ENCODE measurements around the gene SYT3. TPM values are rescaled to one million over a fixed set of nuclear protein-coding genes. Genes with fewer than 3 reads are reported as not detected.

The SYT3 gene
- total and polyA plus RNA-seq, 3 donors from 2014 or later: 2.5 to 5.5 (median 3.3) TPM

DNA sequence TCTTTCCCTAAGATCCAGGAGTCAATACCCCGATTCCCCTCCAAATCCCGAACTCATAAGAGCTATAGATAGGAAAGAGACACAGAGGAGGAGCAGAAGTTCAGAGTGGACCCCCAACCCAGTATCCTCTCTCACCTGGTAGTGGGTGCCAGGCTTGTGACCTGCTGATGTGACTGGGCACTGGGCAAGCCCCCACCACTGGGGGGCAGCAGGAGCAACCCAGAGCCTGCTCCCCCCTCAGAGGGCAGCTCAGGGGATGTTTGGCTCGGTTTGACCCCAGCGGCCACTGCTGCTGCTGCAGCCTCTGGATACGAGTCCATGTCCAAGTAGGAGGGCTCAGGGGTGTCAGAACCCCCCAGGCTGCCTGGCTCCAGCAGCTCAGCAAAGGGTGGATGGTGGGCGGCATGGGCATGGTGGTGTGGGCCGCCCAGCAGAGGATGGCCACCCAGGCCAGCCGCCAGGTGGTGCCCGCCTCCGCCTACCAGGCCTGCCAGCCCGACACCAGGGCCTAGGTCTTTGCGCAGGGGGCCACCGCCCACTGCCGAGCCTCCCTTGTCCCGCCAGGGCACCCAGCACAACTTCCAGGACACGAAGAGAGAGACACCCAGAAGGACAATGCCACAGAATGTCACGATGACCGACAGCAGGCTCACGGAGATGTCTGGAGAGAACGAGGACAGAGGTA, 7.4 kb downstream of the SYT3 start:
- H3K9me3 ChIP-seq: no peaks in the 10 kb centered on the region
- H3K27ac ChIP-seq: no peak overlapping the region
- WGBS, 2 donors: 74 to 76% methylated on average over 7 to 19 of the region's 20 CpGs
- intact Hi-C loops (cut with DNase I; ENCODE audit: low total_unique reads): no loop called here
- no peaks in the 10 kb centered on the region for H3K27me3 ChIP-seq
- H3K4me3 ChIP-seq: no peak overlapping the region
- DNase-seq: no peak
- H3K4me1 ChIP-seq: no peaks in the 10 kb centered on the region
- no peak for TF ChIP-seq POLR2A (IDR thresholded peaks at IDR 0.05)
- H3K36me3 ChIP-seq (ENCODE audit: low read depth, missing control alignments): no peaks in the 10 kb centered on the region

GRCh38 chr19:50629801-50630200, 9.9 kb downstream of the SYT3 start:
- no peaks in the 10 kb centered on the region for H3K27me3 ChIP-seq
- no peak for DNase-seq
- H3K9me3 ChIP-seq: no peaks in the 10 kb centered on the region
- H3K36me3 ChIP-seq (ENCODE audit: low read depth, missing control alignments): no peaks in the 10 kb centered on the region
- TF ChIP-seq, protein P1, sequence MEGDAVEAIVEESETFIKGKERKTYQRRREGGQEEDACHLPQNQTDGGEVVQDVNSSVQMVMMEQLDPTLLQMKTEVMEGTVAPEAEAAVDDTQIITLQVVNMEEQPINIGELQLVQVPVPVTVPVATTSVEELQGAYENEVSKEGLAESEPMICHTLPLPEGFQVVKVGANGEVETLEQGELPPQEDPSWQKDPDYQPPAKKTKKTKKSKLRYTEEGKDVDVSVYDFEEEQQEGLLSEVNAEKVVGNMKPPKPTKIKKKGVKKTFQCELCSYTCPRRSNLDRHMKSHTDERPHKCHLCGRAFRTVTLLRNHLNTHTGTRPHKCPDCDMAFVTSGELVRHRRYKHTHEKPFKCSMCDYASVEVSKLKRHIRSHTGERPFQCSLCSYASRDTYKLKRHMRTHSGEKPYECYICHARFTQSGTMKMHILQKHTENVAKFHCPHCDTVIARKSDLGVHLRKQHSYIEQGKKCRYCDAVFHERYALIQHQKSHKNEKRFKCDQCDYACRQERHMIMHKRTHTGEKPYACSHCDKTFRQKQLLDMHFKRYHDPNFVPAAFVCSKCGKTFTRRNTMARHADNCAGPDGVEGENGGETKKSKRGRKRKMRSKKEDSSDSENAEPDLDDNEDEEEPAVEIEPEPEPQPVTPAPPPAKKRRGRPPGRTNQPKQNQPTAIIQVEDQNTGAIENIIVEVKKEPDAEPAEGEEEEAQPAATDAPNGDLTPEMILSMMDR (IDR thresholded peaks at IDR 0.05): no peak
- TF ChIP-seq POLR2A (IDR thresholded peaks at IDR 0.05): no peak
- intact Hi-C loops (cut with DNase I; ENCODE audit: low total_unique reads): no loop called here
- H3K4me3 ChIP-seq: no peak overlapping the region
- H3K4me1 ChIP-seq: no peaks in the 10 kb centered on the region
- 82 to 85% methylated on average over 11 to 14 of the region's 14 CpGs for WGBS, 2 donors
- H3K27ac ChIP-seq: no peak overlapping the region

DNA sequence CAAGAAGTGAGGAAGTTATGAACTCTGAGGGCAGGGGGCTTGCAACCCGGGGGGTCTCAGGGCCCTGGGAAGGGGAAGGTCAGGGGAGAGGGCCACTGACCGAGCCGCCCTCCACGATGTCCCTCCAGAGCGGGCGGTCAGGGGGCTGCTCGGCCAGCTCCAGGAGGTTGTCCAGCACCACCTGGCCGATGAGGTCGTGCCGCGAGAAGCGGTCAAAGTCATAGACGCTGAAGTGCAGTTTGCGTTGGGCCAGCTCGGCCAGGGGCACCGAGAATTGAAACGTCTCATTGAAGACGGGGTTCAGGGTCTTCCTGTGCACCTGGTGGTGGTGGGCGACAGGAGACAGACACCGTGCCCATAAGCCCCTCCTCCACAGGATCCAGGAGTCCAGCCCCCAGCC, 10.5 kb downstream of the SYT3 start:
- 78 to 79% methylated on average over 20 of the region's 20 CpGs for WGBS, 2 donors
- H3K36me3 ChIP-seq (ENCODE audit: low read depth, missing control alignments): no peaks in the 10 kb centered on the region
- no peak overlapping the region for H3K27ac ChIP-seq
- H3K4me3 ChIP-seq: no peak overlapping the region
- DNase-seq: no peak
- intact Hi-C loops (cut with DNase I; ENCODE audit: low total_unique reads): no loop called here
- H3K4me1 ChIP-seq: no peaks in the 10 kb centered on the region
- no peaks in the 10 kb centered on the region for H3K27me3 ChIP-seq
- H3K9me3 ChIP-seq: no peaks in the 10 kb centered on the region
- no peak for TF ChIP-seq POLR2A (IDR thresholded peaks at IDR 0.05)
- TF ChIP-seq, protein P1 (IDR thresholded peaks at IDR 0.05): no peak

- no peak for DNase-seq
- Histone ChIP-seq H3K9me3 (no peaks in the 10 kb centered on the region), H3K27ac (no peak overlapping the region), H3K4me1 (no peaks in the 10 kb centered on the region), H3K4me3 (no peak overlapping the region), H3K36me3 (ENCODE audit: low read depth, missing control alignments) (no peaks in the 10 kb centered on the region), H3K27me3 (no peaks in the 10 kb centered on the region)
- whole genome bisulfite sequencing, 2 donors: 88 to 89% methylated on average over 7 of the region's 7 CpGs
- intact Hi-C loops (cut with DNase I; ENCODE audit: low total_unique reads): no loop called here
- TF ChIP-seq, protein P1 (IDR thresholded peaks at IDR 0.05): no peak
- TF ChIP-seq POLR2A (IDR thresholded peaks at IDR 0.05): no peak
Measured at GRCh38 chr19:50628551-50628950, 11.1 kb downstream of the SYT3 start.

DNA sequence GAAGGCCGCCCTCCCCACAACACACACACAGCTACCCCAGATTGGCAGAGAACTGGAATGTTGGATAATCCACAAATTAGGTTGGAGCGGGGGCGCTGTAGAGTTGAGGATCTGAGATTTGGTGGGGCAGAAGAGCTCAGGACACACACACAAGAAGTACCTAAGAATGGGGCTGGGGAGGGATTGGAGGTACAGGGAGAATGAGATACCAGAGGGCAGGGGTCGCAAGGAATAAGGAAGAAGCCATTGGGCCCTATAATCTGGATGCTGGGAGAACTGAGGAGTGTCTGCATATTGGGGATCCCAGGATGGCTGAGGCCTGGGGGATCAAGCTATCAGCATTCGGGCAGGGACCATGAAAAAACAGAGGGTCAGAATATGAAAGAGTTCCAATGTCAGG, 11.5 kb downstream of the SYT3 start:
- no peaks in the 10 kb centered on the region for H3K4me1 ChIP-seq
- H3K27ac ChIP-seq: no peak overlapping the region
- no peak overlapping the region for H3K4me3 ChIP-seq
- H3K9me3 ChIP-seq: no peaks in the 10 kb centered on the region
- WGBS, 2 donors: 90 to 92% methylated on average over 5 of the region's 5 CpGs
- no peak for DNase-seq
- intact Hi-C loops (cut with DNase I; ENCODE audit: low total_unique reads): no loop called here
- no peaks in the 10 kb centered on the region for H3K36me3 ChIP-seq (ENCODE audit: low read depth, missing control alignments)
- no peak for TF ChIP-seq POLR2A (IDR thresholded peaks at IDR 0.05)
- TF ChIP-seq, protein P1 (IDR thresholded peaks at IDR 0.05): no peak
- H3K27me3 ChIP-seq: no peaks in the 10 kb centered on the region
